Embryonic facial prominence (tissue), 1 donor: ENCODE results near the gene CDH23.

ENCODE experiments used
- DNase-seq: peaks from one replicate; pipeline ENCODE4 v3.0.0-alpha.2; 2016; ENCODE audit errors: extremely low spot score

The CDH23 gene

DNA sequence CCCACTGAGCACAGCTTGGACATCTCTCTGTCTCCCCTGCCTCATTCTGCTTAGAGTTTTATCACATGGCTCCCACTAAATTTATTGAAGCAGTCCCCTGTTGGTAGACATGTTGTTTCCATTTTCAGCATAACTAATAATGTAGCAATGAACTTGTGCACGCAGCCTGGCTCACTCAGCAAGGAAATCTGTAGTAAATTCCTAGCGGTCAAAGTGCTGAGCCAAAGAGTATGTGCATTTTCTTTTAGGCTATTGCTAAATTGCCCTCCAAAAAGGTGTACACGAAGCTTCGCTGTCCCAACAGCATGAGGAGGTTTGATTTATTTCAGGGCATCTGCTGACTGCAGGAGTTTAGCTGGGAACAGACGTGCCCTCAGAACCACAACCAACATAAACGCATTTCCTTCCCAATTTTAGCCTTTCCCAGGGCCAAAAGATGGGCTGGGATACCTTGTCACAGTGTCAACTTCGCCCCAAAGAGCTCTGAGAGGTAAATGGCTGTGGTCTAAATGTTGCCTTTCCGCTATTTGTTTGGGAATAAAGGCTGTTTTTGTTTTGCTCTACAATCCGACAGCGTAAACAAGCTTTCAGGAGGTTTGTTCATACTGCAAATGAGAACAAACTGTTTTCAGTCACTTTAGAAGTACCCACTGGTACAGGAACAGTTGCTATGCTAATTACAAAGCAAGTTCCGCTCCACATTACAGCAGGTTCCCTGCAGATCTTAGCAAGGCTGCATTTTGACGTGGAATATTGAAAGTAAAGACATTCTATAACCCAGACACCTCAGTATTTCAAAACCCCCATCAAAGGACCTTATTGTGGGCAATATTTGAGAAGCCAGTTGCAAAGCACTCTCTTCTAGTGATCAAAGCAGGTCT, 359.8 kb downstream of the CDH23 start:
- no peak for DNase-seq

DNA sequence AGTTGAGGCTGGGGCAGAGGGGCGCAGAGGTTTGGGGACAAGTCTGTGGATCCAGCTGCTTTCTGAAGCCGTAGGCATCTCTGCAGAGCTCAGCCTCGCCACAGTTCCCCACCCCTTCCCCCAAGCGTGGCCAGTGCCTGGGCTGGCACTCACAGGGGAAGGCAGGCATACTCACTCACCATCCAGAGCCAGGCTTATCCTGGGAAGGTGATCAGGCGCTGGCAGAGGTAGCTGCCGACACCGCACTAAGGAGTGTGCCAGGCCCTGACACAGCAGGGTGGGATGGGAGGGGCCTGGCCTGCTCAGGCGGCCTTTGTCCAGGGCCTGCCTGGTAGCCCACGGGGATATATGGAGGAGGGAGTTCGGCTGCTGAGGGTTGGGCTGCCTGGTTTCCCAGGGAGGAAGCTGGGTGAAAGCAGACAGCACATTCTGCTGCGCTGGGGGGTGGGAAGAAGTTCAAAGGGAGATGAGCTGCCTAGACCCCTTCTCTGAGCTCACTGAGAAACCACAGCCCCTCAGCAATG, 360.7 kb downstream of the CDH23 start:
- no peak for DNase-seq

DNA sequence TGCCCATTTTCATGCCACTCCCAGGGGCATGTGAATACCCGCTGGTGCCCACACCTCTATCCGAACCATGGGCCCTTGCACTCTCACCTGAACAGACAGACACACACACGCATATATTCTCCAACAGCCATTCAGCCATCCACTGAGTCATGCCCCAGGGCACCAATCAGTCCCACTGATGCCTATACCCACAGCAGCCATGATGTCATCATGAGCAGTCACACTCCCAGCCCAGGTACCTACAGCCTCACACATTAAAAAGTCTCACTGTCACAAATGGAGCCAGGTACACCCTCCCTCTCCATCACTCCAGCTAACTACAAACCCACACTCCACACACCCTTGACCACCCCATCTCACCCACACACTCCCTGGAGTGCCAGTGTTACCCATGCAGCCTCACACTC, 364.4 kb downstream of the CDH23 start:
- DNase-seq: no peak

- no peak for DNase-seq
Measured at GRCh38 chr10:71761541-71762113, 364.9 kb downstream of the CDH23 start.

DNA sequence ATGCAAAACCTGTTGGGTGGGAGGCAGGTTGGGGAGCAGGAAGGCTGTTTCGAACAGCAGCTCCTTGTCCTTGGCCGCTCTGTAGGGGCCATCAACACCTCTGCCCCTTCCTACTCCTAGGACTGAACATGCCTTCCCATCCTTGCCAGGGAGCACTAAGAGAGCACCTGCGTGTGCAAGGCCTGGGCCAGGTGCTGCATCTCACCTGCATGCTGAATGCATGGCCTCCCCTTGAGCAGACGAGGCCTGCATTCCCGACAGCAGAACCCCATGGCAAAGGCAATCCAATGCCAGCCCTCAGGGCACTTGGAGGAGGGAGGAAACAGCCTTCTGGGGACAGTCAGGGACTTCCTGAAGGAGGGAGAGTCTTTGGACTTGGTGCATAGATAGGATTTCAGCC, 365.6 kb downstream of the CDH23 start:
- no peak for DNase-seq

GRCh38 chr10:71763352-71764127, 366.8 kb downstream of the CDH23 start:
- no peak for DNase-seq

DNA sequence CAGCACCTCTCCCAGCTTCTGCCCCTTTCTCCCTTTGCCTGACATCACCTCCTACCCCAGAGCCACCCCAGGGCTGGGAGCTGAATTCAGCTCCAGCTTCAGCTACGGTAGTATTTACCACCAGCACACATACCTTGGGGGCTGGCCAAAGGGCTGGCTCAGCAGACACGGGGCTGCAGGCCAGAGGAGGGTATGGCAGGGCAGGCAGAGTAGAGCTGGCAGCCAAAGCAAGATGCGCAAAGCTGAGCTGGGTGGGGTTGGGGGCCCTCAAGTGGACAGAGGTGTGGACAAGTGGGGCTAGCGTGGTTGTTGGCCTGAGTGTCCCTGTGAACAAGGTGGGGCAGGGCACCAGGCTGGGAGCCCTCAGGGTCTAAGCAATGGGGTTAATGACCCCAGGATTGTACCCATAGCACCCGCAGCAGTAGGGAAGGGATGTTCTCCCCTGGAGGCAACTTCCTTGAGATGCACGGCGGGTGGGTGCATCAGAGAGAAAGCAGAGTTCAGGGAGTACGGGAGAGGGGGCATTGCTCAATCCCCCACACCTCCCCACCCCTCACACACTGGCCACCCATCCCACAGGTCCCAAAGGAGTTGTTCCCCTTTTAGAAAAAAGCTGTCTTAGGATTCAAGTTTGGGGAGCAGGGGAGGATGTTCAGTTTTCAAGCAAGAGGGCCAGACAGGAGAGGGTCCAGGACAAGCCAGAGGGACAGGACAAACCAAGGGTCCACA, 368.6 kb downstream of the CDH23 start:
- no peak for DNase-seq

GRCh38 chr10:71765906-71766716, 369.4 kb downstream of the CDH23 start:
- DNase-seq: no peak

GRCh38 chr10:71766717-71767419, 370.1 kb downstream of the CDH23 start:
- no peak for DNase-seq

- no peak for DNase-seq
Measured at GRCh38 chr10:71767420-71768035, 370.8 kb downstream of the CDH23 start.

GRCh38 chr10:71769279-71769823, 372.6 kb downstream of the CDH23 start:
- DNase-seq: no peak

- no peak for DNase-seq
Measured at GRCh38 chr10:71770255-71770654, 373.5 kb downstream of the CDH23 start.

GRCh38 chr10:71770789-71771188, 374.1 kb downstream of the CDH23 start:
- no peak for DNase-seq

DNA sequence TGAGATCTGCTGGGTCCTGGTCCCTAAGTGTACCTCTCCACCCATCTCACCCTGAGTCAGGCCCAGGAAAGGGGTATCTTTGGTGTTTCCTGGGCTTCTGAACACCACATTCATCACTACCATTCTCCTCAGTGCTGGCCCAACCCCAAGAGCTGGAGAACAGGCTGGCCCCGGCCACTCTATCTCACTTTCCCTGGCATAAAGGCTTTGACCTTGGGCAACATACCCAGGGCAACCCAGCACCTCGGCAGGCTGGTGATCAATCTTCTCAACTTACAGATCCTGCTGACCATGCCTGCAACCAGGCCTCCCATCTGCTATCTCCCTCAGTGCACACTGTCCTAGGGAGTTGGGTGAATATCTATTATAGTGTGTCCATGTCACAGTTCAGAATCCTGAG, 374.5 kb downstream of the CDH23 start:
- DNase-seq: no peak

DNA sequence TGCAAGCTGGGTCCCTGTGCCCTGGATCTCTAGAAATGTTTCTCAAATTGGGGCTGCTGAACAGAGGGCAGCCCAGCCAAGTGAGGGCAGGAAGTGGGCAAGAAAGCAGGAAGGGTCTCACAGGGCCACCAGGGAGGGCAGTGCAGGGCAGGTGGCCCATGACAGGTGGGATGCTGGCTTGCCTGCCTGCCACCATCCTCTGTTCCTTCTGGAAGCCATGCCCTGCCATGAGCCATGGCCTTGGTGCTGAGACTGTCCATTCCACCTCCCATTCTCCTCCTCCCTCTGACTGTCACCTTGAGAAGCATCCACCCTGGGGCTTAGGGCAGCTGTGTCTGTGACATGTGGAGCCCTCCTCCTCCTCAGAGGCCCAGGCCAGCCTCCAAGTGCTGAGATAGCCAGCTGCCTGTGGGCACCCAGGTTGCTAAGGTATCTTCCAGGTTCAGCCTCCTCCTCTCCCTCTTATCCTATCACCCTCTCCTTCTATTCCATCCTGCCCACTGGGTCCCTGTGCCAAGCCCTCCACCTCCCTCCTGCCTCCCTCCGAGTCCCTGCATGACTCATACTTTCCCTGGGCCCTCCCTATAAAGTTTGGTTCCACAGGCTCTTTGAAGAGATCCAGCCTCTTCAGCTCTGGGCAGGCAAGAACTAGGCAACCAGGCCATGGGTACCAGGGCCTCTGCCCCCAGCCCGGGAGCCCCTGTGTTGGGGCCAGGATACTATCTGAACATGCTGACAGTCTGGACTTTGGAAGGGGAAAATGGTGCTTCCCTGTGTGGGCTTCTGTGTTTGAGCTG, 375.3 kb downstream of the CDH23 start:
- no peak for DNase-seq

DNA sequence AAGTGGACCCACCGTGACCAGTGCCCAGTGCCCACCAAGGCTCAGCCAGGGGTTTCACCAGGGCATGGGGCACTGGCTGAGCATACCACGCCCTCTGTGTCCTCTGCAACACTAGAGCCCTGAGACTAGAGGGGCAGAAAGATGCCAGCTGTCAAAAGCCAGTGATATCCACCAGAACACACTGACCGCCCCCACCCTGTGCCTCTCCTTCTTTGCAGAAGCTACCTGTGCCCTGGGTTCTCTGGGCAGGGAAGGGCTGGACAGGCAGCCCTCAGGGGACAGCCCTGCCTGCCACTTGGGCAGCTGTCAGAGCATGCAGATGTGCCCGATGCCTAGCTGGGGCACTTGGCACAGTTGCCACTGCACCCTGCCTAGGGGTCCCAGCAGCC, 376.1 kb downstream of the CDH23 start:
- no peak for DNase-seq

DNA sequence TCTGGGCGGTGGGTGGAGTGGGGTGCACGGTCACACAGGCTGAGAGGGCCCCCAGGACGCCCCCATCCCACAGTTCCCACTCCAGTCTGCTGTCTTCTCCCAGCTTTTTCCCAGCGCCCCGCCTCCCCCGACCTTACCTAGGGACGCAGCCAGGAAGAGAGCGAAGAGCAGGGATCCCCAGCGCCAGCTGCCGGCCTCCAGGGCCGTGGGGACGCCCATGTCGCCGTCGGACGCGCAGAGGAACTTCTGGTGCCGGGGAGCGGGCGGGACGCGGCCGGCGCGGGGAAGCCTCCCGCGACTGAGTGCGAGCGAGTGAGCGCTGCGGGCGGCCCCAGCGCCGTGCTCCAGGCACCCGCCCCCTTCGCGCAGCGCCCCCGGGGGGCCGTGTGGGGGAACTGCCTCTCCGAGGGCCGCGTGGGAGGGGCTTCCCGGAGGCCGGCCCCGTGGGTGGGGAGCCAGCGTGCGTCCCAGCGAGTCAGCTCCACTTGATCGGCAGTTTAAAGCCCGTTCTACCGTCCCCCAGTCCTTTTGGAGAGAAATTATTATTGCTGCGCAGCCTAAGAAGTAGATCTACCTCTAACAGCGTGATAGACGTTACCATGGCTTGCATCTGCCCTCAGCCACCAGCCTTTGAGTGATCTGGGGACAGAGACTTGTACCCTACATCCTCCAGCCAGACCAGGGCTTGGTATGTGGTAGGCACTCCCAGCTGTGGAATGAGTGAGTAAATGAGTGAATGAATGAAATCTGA, 376.7 kb downstream of the CDH23 start, which contains the start of gene VSIR:
Gene VSIR, minus strand, starts transcription at position 300 of the 751 bp plus-strand sequence. Its CDS starts 81 bp downstream, at position 219.
- DNase-seq: no peak
